GM12878 (cell line): ENCODE measurements around the gene TBCK. TPM values are rescaled to one million over a fixed set of nuclear protein-coding genes. Genes with fewer than 3 reads are reported as not detected.

Experiments used
- ATAC-seq: fragments of 200-7000 bp; cut with Tn5 transposase; 3 replicates; pipeline ENCODE4 v1.9.1; 2020; ENCODE audit warnings: mild to moderate bottlenecking, moderate library complexity
- BruUV-seq: library from RNA; stranded (reverse); fragments of 400-500 nt; replicated peaks from 2 replicates; lab custom pipeline; 2021; lab: Mats Ljungman, UMichigan
- CTCF ChIA-PET: fragments of 300-600 bp; sonication (Branson Sonifier 250); formaldehyde crosslinking; extraction: SDS; loops from one replicate; lab custom pipeline; 2021; ENCODE audit warnings: inconsistent platforms; lab: Yijun Ruan, JAX
- POLR2A ChIA-PET: fragments of 350-600 bp; formaldehyde crosslinking; extraction: SDS; loops from one replicate; lab custom pipeline; 2021; ENCODE audit warnings: inconsistent platforms; lab: Charles Lee
- RAD21 ChIA-PET: fragments of 300-600 bp; sonication (Branson Sonifier 250); formaldehyde crosslinking; loops from one replicate; lab custom pipeline; 2023; ENCODE audit warnings: antibody characterized with exemption; ENCODE audit not compliant: unreplicated experiment; lab: Charles Lee
- SMC1A ChIA-PET: fragments of 300-600 bp; sonication (Branson Sonifier 250); formaldehyde crosslinking; loops from one replicate; lab custom pipeline; 2023; ENCODE audit not compliant: unreplicated experiment, uncharacterized antibody; lab: Charles Lee
- DNase-seq: peaks from one replicate; pipeline ENCODE4 v3.0.0-alpha.2; 2011; ENCODE audit warnings: low read depth, low spot score
- FAIRE-seq: peaks from 3 replicates; lab custom pipeline; 2011; peaks lifted over from hg19 to GRCh38; lab: Jason Lieb, UNC
- H2AFZ ChIP-seq: 2 replicates; pipeline ENCODE4 v1.6.0; 2011; ENCODE audit warnings: low read depth, low read length, control low read depth; ENCODE audit not compliant: control insufficient read depth
- H3K27ac ChIP-seq: 2 replicates; pipeline ENCODE4 v1.5.1; 2011; ENCODE audit warnings: control low read depth; ENCODE audit not compliant: control insufficient read depth, insufficient read depth
- H3K27me3 ChIP-seq, 2 experiments: replicated peaks in 1 of 2; 2 replicates each; pipeline versions ENCODE4 v1.6.0 to v1.6.1; 2011; ENCODE audit warnings: low read length in 1 of 2; ENCODE audit not compliant: control insufficient read depth in 2 of 2, insufficient read depth in 2 of 2
- H3K36me3 ChIP-seq, 2 experiments: 2 replicates each; pipeline ENCODE4 v1.5.1; 2011; ENCODE audit warnings: low read length in 1 of 2; ENCODE audit not compliant: control insufficient read depth in 2 of 2, insufficient read depth in 2 of 2
- H3K4me1 ChIP-seq: 2 replicates; pipeline ENCODE4 v1.6.1; 2011; ENCODE audit warnings: mild to moderate bottlenecking, low read length, moderate library complexity, mixed read lengths; ENCODE audit not compliant: control insufficient read depth, insufficient read depth
- H3K4me2 ChIP-seq: 2 replicates; pipeline ENCODE4 v1.6.0; 2011; ENCODE audit warnings: control low read depth; ENCODE audit not compliant: control insufficient read depth, insufficient read depth
- H3K4me3 ChIP-seq: fragments of 200-600 bp; sonication (generic); 2 replicates; pipeline ENCODE4 v1.5.1; 2016
- H3K79me2 ChIP-seq: 2 replicates; pipeline ENCODE4 v1.6.0; 2011; ENCODE audit warnings: low read length; ENCODE audit not compliant: control insufficient read depth, insufficient read depth
- H3K9ac ChIP-seq: 2 replicates; pipeline ENCODE4 v1.8.0; 2011; ENCODE audit warnings: low read length, control low read depth, mixed read lengths; ENCODE audit not compliant: control insufficient read depth, insufficient read depth
- H3K9me3 ChIP-seq: replicated peaks from 3 replicates; pipeline ENCODE4 v1.5.1; 2011; ENCODE audit warnings: mild to moderate bottlenecking, low read length; ENCODE audit not compliant: control insufficient read depth, insufficient read depth
- H4K20me1 ChIP-seq: 2 replicates; pipeline ENCODE4 v1.6.0; 2011; ENCODE audit not compliant: control insufficient read depth, insufficient read depth
- BMI1 ChIP-seq: fragments of 450-650 bp; IDR thresholded peaks from 2 replicates; pipeline ENCODE4 v1.6.1; 2016; ENCODE audit warnings: mild to moderate bottlenecking, moderate library complexity, borderline replicate concordance
- CBFB ChIP-seq: IDR thresholded peaks from 2 replicates; pipeline ENCODE4 v1.6.1; 2016; ENCODE audit warnings: antibody characterized with exemption, low read depth
- CREB1 ChIP-seq: IDR thresholded peaks from 2 replicates; pipeline ENCODE4 v1.6.1; 2012; ENCODE audit warnings: low read depth, mild to moderate bottlenecking, inconsistent platforms
- DPF2 ChIP-seq: fragments of 450-650 bp; IDR thresholded peaks from 2 replicates; pipeline ENCODE4 v1.6.1; 2017; ENCODE audit warnings: mild to moderate bottlenecking
- FOS ChIP-seq: IDR thresholded peaks from 3 replicates; pipeline ENCODE4 v1.6.1; 2011; ENCODE audit warnings: borderline replicate concordance; ENCODE audit not compliant: insufficient read length; ENCODE audit errors: extremely low read depth
- FOXK2 ChIP-seq: fragments of 450-650 bp; IDR thresholded peaks from 2 replicates; pipeline ENCODE4 v1.6.1; 2017; ENCODE audit warnings: mild to moderate bottlenecking, moderate library complexity
- IRF3 ChIP-seq: fragments of 450-650 bp; IDR thresholded peaks from 2 replicates; pipeline ENCODE4 v1.6.1; 2014; ENCODE audit warnings: mild to moderate bottlenecking
- JUND ChIP-seq: IDR thresholded peaks from 2 replicates; pipeline ENCODE4 v1.6.1; 2012; ENCODE audit warnings: low read depth, mild to moderate bottlenecking, low read length, improper control_type of control experiment, moderate library complexity
- LARP7 ChIP-seq: fragments of 450-650 bp; IDR thresholded peaks from 2 replicates; pipeline ENCODE4 v1.6.1; 2017; ENCODE audit warnings: mild to moderate bottlenecking
- MTA3 ChIP-seq: IDR thresholded peaks from 2 replicates; pipeline ENCODE4 v1.6.1; 2012; ENCODE audit warnings: low read length, inconsistent platforms, borderline replicate concordance
- PAX5 ChIP-seq: IDR thresholded peaks from 2 replicates; pipeline ENCODE4 v1.6.1; 2011; ENCODE audit warnings: low read depth, low read length, borderline replicate concordance
- RAD21 ChIP-seq: IDR thresholded peaks from 2 replicates; pipeline ENCODE4 v1.6.1; 2011; ENCODE audit warnings: mild to moderate bottlenecking, low read depth, low read length, moderate library complexity; ENCODE audit not compliant: insufficient read depth
- RUNX3 ChIP-seq: IDR thresholded peaks from 2 replicates; pipeline ENCODE4 v1.6.1; 2012; ENCODE audit warnings: low read length, inconsistent platforms
- SUZ12 ChIP-seq: fragments of 200-600 bp; sonication (generic); IDR thresholded peaks from one replicate; pipeline ENCODE4 v1.6.1; 2018; ENCODE audit warnings: antibody characterized with exemption, mild to moderate bottlenecking; ENCODE audit not compliant: unreplicated experiment
- TAF1 ChIP-seq: IDR thresholded peaks from 2 replicates; pipeline ENCODE4 v1.6.1; 2011; ENCODE audit warnings: mild to moderate bottlenecking, low read depth, low read length, borderline replicate concordance
- ZBED1 ChIP-seq: IDR thresholded peaks from 2 replicates; pipeline ENCODE4 v1.6.1; 2016; ENCODE audit warnings: borderline replicate concordance
- ZBTB33 ChIP-seq: fragments of 450-650 bp; IDR thresholded peaks from 2 replicates; pipeline ENCODE4 v1.6.1; 2017; ENCODE audit warnings: mild to moderate bottlenecking
- WGBS: methylation state at CpG from one replicate; pipeline ENCODE4 v1.1.6; 2016; ENCODE audit warnings: low lambda C conversion rate; ENCODE audit not compliant: insufficient replicate concordance, insufficient coverage; ENCODE audit errors: missing lambda C conversion rate; 5-methylcytosine and 5-hydroxymethylcytosine counted together
- in situ Hi-C: fragments of 300-500 bp; cut with MboI; formaldehyde crosslinking; loops from 9 replicates; pipeline ENCODE4 v1.14.3; 2018; ENCODE audit warnings: mixed read lengths
- intact Hi-C: fragments of 100-400 bp; cut with micrococcal nuclease; formaldehyde crosslinking; loops from one replicate; pipeline ENCODE4 v1.14.2; 2022; ENCODE audit not compliant: unreplicated experiment
- polyA plus RNA-seq, 11 experiments: library from polyadenylated mRNA; depleted of rRNA in 4 of 11; unstranded in 6 of 11; stranded (reverse) in 5 of 11; fragments of >200 nt; fragmentation: Nextera tagmentation in 4 of 11; fragmentation: Illumina TruSeq in 1 of 11; extraction: Ambion mirVana in 4 of 11; extraction: Trizol in 1 of 11; gene quantifications; 1 replicate in 1 of 11; 2 replicates in 10 of 11; pipeline versions ENCODE4 v1.2.1 to v1.2.3, GENCODE V29; 2011 to 2016; ENCODE audit warnings: inconsistent platforms in 2 of 11, missing spikeins in 2 of 11, low read depth in 1 of 11
- total RNA-seq, 4 experiments: library from RNA; depleted of rRNA in 3 of 4; stranded (reverse); fragments of >200 nt in 3 of 4; fragmentation: Illumina TruSeq in 1 of 4; extraction: Trizol in 1 of 4; gene quantifications; 2 replicates each; pipeline versions ENCODE4 v1.2.1 to v1.2.3, GENCODE V29; 2013 to 2021

TBCK gene
- total and polyA plus RNA-seq, 10 of the 15 experiments (the other 5 are each of a cell fraction or from before 2014, with no cell fraction given): 4.1 to 30.3 (median 20.2) TPM

- H3K36me3 ChIP-seq: peaks cover 0 to 12% of the 10 kb centered on the region in 2 experiments; a peak in 1 of 4 replicates
- H3K4me2 ChIP-seq: no peak overlapping the region
- no TSS peak for BruUV-seq
- no peaks in the 10 kb centered on the region for H3K9me3 ChIP-seq
- 96% methylated on average over 1 of the region's 1 CpG for WGBS
- H3K4me3 ChIP-seq: no peak overlapping the region
- SMC1A ChIA-PET: interaction anchor here (3.4 kb wide), 1 partner anchor 14 kb away, joined by 12 read pairs; no protein-coding TSS in a partner anchor
- H3K79me2 ChIP-seq: peaks cover 3% of the 10 kb centered on the region; the same call in 1 of the 2 replicates
- no peaks in the 10 kb centered on the region for H3K4me1 ChIP-seq
- ATAC-seq: no peak
- H4K20me1 ChIP-seq: no peaks in the 10 kb centered on the region
- H3K27ac ChIP-seq: no peak overlapping the region
- CTCF ChIA-PET: interaction anchor here (0.6 to 0.9 kb wide), 3 partner anchors 17 to 1797 kb away, joined by 3 to 6 read pairs (median 4); no protein-coding TSS in a partner anchor
- RAD21 ChIA-PET: no interaction called here
- H2AFZ ChIP-seq: no peak overlapping the region
- H3K27me3 ChIP-seq: no peaks in the 10 kb centered on the region
- POLR2A ChIA-PET: no interaction called here
- TF ChIP-seq TAF1 (no peak), FOXK2 (no peak), IRF3 (no peak), ZBED1 (no peak), PAX5 (no peak), MTA3 (no peak), RUNX3 (no peak), CBFB (no peak), LARP7 (no peak), CREB1 (no peak), DPF2 (no peak), FOS (no peak), RAD21 (no peak), ZBTB33 (no peak), SUZ12 (no peak), JUND (no peak), BMI1 (no peak)
- H3K9ac ChIP-seq: no peak overlapping the region
- in situ Hi-C loops (no loop called here), intact Hi-C loops (no loop called here)
- DNase-seq: no peak
- FAIRE-seq: no peak
Observed at GRCh38 chr4:106347167-106347566, 31.2 kb upstream of the TBCK start.
